Measurements from ENCODE around the gene SPCS2. TPM values are rescaled to one million over a fixed set of nuclear protein-coding genes. Genes with fewer than 3 reads are reported as not detected.
A peak's percentile ranks its signal among the peaks of the same experiment; 100 is the strongest.
"Not testable (repeated sequence)": the region's sequence is repeated elsewhere in the genome, so short reads cannot be mapped to it uniquely, and the experiment has no call there.

The SPCS2 gene
- total and polyA plus RNA-seq, 2 donors, result 29.3 to 187 TPM

DNA sequence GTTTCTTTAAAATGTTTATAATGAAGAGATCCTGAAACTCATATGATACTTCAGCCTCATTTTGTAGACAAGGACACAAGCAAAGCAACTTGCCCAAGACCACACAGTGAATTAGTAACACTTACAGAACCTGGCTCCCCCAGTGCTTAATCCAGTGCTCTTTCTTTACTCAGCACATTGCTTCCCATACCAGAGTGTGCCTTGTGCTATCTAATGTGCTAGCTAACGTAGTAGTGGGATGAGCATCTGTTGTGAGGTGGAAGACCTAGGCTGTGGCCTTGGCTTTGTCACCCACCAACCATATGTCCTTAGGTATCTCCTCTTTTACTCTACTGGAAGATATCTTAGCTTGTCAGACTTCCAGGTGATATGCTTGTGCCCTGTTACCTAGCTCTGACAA, 5.1 kb downstream of the SPCS2 start:
- DNase-seq (ENCODE audit: low read depth in 6 of 9, low spot score in 9 of 9), result no peak
- Histone ChIP-seq H3K9me3 (ENCODE audit: control insufficient read depth in 2 of 2, insufficient read depth in 1 of 2, low read length in 1 of 2) (no peaks in the 10 kb centered on the region), H3K4me1 (ENCODE audit: control insufficient read depth in 2 of 2, insufficient read depth in 2 of 2, low read length in 2 of 2) (peaks cover 10 to 14% of the 10 kb centered on the region in 2 donors), H3K27ac (ENCODE audit: low read depth in 1 of 2, low read length in 1 of 2) (no peak overlapping the region), H3K27me3 (ENCODE audit: control insufficient read depth in 2 of 2, insufficient read depth in 1 of 2, low read length in 1 of 2) (no peaks in the 10 kb centered on the region), H3K36me3 (ENCODE audit: control insufficient read depth in 2 of 2, insufficient read depth in 2 of 2, low read length in 1 of 2) (peaks cover 0 to 24% of the 10 kb centered on the region in 2 donors), H3K4me3 (ENCODE audit: low read length in 2 of 2) (no peak overlapping the region)
- WGBS, result 100% methylated on average over 1 of the region's 1 CpG

DNA sequence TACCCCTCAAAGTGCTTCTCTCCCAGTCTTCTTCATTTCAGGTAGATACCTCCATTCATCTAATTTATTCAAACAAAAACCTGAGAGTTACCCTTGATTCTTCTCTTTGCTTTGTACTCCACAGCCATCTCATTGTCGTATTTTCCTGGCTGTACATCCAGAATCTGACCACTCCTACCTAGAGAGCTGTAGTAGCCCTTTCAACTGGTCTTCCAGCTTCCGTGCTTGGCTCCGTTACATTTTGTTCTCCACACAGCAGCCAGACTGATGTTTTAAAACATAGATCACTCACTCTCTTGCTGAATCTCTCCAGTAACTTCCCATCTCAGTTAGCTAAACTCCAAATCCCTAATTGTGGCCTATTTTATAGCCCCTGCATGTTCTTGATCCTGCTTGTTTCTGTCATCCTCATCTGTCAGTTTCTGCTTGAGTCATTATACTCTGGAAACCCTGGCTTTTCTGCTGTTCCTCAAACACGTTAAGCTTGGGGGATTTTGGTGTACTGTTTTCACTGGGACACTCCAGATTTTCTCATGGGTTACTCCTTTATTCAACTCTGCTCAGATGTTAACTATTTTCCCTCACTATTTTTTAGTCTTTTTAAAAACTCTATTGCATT, 7.4 kb downstream of the SPCS2 start:
- WGBS, result 93% methylated on average over 4 of the region's 4 CpGs
- Histone ChIP-seq H3K4me1 (ENCODE audit: control insufficient read depth in 2 of 2, insufficient read depth in 2 of 2, low read length in 2 of 2) (peaks cover 0 to 6% of the 10 kb centered on the region in 2 donors), H3K27ac (ENCODE audit: low read depth in 1 of 2, low read length in 1 of 2) (no peak overlapping the region), H3K36me3 (ENCODE audit: control insufficient read depth in 2 of 2, insufficient read depth in 2 of 2, low read length in 1 of 2) (peaks cover 0 to 22% of the 10 kb centered on the region in 2 donors), H3K4me3 (ENCODE audit: low read length in 2 of 2) (no peak overlapping the region), H3K9me3 (ENCODE audit: control insufficient read depth in 2 of 2, insufficient read depth in 1 of 2, low read length in 1 of 2) (no peaks in the 10 kb centered on the region), H3K27me3 (ENCODE audit: control insufficient read depth in 2 of 2, insufficient read depth in 1 of 2, low read length in 1 of 2) (no peaks in the 10 kb centered on the region)
- peak in 1 of 9 donors; percentile 10 for DNase-seq (ENCODE audit: low read depth in 6 of 9, low spot score in 9 of 9)

DNA sequence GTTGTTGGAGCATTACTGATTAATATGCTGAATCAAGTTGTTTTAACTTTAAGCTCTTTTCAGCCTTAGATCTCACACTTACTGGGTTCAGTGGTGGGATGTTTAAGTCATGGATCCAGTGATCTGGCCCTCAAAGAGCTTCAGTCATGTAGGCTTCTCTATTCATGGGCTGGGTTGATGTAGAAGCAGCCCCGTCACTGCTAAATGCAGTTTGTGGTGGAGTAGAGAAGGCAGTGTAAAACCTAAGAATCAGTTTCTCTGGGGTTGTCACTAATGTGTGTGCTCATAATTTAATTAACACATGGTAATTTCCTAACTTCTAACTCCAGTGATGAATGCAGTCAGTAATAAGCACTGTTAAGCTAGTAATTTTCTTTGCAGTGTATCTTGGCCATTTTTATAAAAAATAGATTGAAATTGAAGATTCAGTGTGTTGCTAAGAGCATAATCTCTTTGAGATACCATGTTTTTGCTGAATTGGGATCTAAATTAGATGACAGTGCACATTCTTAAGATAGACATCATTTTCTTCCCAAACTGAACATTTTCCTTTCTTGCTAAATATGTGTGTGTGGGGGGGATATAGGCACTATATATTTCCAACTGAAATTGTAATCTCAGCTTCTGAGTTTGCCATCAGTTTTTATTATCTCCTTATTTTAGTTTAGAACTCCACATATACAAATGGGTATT, 9.0 kb downstream of the SPCS2 start:
- DNase-seq (ENCODE audit: low read depth in 6 of 9, low spot score in 9 of 9), result no peak
- H3K9me3 ChIP-seq (ENCODE audit: control insufficient read depth in 2 of 2, insufficient read depth in 1 of 2, low read length in 1 of 2), result no peaks in the 10 kb centered on the region
- H3K36me3 ChIP-seq (ENCODE audit: control insufficient read depth in 2 of 2, insufficient read depth in 2 of 2, low read length in 1 of 2), result peaks cover 0 to 18% of the 10 kb centered on the region in 2 donors
- H3K4me3 ChIP-seq (ENCODE audit: low read length in 2 of 2), result no peak overlapping the region
- WGBS, result 94% methylated on average over 1 of the region's 1 CpG
- peaks cover 0 to 2% of the 10 kb centered on the region in 2 donors for H3K4me1 ChIP-seq (ENCODE audit: control insufficient read depth in 2 of 2, insufficient read depth in 2 of 2, low read length in 2 of 2)
- no peak overlapping the region for H3K27ac ChIP-seq (ENCODE audit: low read depth in 1 of 2, low read length in 1 of 2)
- H3K27me3 ChIP-seq (ENCODE audit: control insufficient read depth in 2 of 2, insufficient read depth in 1 of 2, low read length in 1 of 2), result no peaks in the 10 kb centered on the region

DNA sequence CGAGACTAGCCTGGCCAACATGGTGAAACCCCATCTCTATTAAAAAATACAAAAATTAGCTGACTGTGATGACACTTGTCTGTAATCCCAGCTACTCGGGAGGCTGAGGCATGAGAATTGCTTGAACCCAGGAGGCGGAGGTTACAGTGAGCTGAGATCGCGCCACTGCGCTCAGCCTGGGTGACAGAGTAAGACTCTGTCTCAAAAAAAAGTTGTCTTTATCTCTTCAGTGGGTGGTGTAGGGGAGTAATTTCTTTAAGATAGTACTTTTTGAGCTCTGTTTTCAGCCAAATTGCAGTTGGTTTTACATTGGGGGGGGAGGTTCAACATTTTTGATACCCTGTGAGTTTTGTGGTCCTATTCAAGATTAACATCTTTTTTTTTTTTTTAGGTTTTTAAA, 11.1 kb downstream of the SPCS2 start:
- not testable (repeated sequence) for H3K4me1 ChIP-seq (ENCODE audit: control insufficient read depth in 2 of 2, insufficient read depth in 2 of 2, low read length in 2 of 2); H3K4me3 ChIP-seq (ENCODE audit: low read length in 2 of 2); DNase-seq (ENCODE audit: low read depth in 6 of 9, low spot score in 9 of 9); H3K9me3 ChIP-seq (ENCODE audit: control insufficient read depth in 2 of 2, insufficient read depth in 1 of 2, low read length in 1 of 2); H3K27me3 ChIP-seq (ENCODE audit: control insufficient read depth in 2 of 2, insufficient read depth in 1 of 2, low read length in 1 of 2); H3K27ac ChIP-seq (ENCODE audit: low read depth in 1 of 2, low read length in 1 of 2)
- H3K36me3 ChIP-seq (ENCODE audit: control insufficient read depth in 2 of 2, insufficient read depth in 2 of 2, low read length in 1 of 2), result peaks cover 0 to 15% of the 10 kb centered on the region in 2 donors
- WGBS, result 97% methylated on average over 6 of the region's 6 CpGs

DNA sequence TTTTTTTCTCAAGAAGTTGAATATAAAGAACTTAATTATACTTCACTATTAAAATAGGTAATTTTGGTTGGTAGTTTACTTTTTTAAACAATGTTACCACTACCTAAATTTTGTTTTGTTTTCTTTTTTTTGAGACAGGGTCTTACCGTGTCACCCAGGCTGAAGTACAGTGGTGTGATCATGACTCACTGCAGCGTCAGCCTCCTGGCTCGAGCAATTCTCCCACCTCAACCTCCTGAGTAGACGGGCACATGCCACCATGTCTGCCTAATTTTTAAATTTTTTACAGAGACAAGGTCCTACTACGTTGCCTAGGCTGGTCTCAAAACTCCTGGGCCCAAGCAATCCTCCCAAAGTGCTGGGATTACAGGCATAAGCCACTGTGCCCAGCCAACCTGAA, 17.6 kb downstream of the SPCS2 start:
- Histone ChIP-seq H3K9me3 (ENCODE audit: control insufficient read depth in 2 of 2, insufficient read depth in 1 of 2, low read length in 1 of 2) (no peaks in the 10 kb centered on the region), H3K27me3 (ENCODE audit: control insufficient read depth in 2 of 2, insufficient read depth in 1 of 2, low read length in 1 of 2) (no peaks in the 10 kb centered on the region), H3K4me3 (ENCODE audit: low read length in 2 of 2) (no peak overlapping the region), H3K27ac (ENCODE audit: low read depth in 1 of 2, low read length in 1 of 2) (no peak overlapping the region), H3K4me1 (ENCODE audit: control insufficient read depth in 2 of 2, insufficient read depth in 2 of 2, low read length in 2 of 2) (no peaks in the 10 kb centered on the region), H3K36me3 (ENCODE audit: control insufficient read depth in 2 of 2, insufficient read depth in 2 of 2, low read length in 1 of 2) (peaks cover 21 to 41% of the 10 kb centered on the region in 2 donors)
- 87% methylated on average over 5 of the region's 5 CpGs for WGBS
- DNase-seq (ENCODE audit: low read depth in 6 of 9, low spot score in 9 of 9), result no peak

DNA sequence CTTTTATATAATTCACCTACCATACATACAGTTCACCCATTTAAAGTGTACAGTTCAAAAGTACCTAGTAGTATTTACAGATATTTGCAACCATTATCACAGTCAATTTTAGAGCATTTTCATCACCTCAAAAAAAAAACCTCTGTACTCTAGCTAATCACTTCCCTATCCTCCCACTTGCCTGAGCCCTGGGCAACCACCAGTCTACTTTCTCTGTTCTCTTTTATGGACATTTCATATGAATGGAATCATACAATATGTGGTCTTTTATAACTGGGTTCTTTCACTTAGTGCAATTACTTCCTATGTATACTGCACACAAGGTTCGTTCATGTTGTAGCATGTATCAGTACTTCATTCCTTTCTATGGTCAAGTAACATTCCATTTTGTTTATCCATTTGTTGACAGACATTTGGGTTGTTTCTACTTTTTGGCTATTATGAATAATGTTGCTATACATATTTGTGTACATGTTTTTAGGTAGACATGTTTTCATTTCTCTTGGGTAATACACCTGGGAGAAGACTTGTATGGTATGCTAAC, 21.9 kb downstream of the SPCS2 start:
- Histone ChIP-seq H3K27me3 (ENCODE audit: control insufficient read depth in 2 of 2, insufficient read depth in 1 of 2, low read length in 1 of 2) (no peaks in the 10 kb centered on the region), H3K27ac (ENCODE audit: low read depth in 1 of 2, low read length in 1 of 2) (no peak overlapping the region), H3K4me1 (ENCODE audit: control insufficient read depth in 2 of 2, insufficient read depth in 2 of 2, low read length in 2 of 2) (no peaks in the 10 kb centered on the region), H3K9me3 (ENCODE audit: control insufficient read depth in 2 of 2, insufficient read depth in 1 of 2, low read length in 1 of 2) (no peaks in the 10 kb centered on the region), H3K4me3 (ENCODE audit: low read length in 2 of 2) (no peak overlapping the region), H3K36me3 (ENCODE audit: control insufficient read depth in 2 of 2, insufficient read depth in 2 of 2, low read length in 1 of 2) (peaks cover 43 to 70% of the 10 kb centered on the region in 2 donors)
- DNase-seq (ENCODE audit: low read depth in 6 of 9, low spot score in 9 of 9), result no peak
- 92% methylated on average over 1 of the region's 1 CpG for WGBS

DNA sequence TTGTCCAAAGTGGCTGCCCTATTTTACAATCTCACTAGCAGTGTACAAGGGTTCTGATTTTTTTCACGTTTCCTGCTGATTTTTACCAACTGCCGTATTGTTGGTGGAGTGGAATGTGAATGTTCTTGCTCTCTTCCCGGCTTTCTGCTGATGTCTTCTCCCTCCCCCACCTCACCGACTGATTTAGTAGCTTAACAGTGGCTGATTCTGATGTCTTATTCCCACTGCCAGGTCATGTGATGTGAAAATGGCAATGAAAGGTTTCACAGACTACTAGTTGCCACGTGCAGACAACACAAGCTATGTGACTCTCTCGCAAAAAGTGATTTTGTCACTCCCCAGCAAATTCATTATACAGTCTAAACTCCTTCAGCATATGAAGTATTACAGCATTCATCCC, 22.4 kb downstream of the SPCS2 start:
- no peak for DNase-seq (ENCODE audit: low read depth in 6 of 9, low spot score in 9 of 9)
- Histone ChIP-seq H3K27ac (ENCODE audit: low read depth in 1 of 2, low read length in 1 of 2) (no peak overlapping the region), H3K27me3 (ENCODE audit: control insufficient read depth in 2 of 2, insufficient read depth in 1 of 2, low read length in 1 of 2) (no peaks in the 10 kb centered on the region), H3K4me3 (ENCODE audit: low read length in 2 of 2) (no peak overlapping the region), H3K4me1 (ENCODE audit: control insufficient read depth in 2 of 2, insufficient read depth in 2 of 2, low read length in 2 of 2) (no peaks in the 10 kb centered on the region), H3K36me3 (ENCODE audit: control insufficient read depth in 2 of 2, insufficient read depth in 2 of 2, low read length in 1 of 2) (peaks cover 48 to 71% of the 10 kb centered on the region in 2 donors), H3K9me3 (ENCODE audit: control insufficient read depth in 2 of 2, insufficient read depth in 1 of 2, low read length in 1 of 2) (no peaks in the 10 kb centered on the region)
- WGBS, result 91% methylated on average over 6 of the region's 6 CpGs

DNA sequence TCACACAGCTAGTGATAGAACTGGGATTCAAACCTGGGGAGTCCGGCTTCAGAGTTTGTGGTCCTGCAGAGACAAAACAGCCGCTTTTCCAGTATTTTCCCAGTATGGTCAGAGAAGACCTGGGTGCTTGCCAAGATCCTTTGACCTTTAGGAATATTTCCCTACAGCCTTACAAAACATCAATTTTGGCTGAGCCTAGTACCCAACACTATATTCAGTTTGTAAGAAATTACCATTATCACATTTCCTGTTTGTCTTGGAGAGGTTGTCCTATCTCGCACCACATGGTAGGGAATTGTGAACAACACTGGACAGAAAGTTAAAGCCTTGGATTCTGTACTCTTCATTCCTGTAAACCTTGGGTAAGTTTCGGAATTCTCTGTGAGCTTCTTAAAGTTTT, 29.0 kb downstream of the SPCS2 start:
- peaks cover 37 to 43% of the 10 kb centered on the region in 2 donors for H3K36me3 ChIP-seq (ENCODE audit: control insufficient read depth in 2 of 2, insufficient read depth in 2 of 2, low read length in 1 of 2)
- WGBS, result 99% methylated on average over 4 of the region's 4 CpGs

DNA sequence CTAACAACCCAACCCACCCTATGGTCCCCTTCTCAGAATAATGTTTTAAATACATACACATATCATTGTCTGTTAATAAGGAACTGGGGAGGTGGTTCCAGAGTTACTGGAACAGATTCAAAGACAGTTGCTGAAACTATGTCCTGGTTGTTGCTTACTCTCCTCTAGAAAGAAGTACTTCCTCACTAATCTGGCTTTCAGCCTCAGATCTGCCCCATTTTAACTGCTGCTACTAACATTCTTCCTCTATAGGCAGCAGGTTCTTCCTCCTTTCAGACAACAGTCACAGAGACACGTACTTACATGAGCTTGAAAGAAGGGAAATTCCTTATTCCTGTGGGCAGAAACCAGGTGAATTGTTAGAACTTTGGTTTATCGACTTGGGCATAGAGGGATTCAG, 31.6 kb downstream of the SPCS2 start:
- Histone ChIP-seq H3K27me3 (ENCODE audit: control insufficient read depth in 2 of 2, insufficient read depth in 1 of 2, low read length in 1 of 2) (no peaks in the 10 kb centered on the region), H3K27ac (ENCODE audit: low read depth in 1 of 2, low read length in 1 of 2) (no peak overlapping the region), H3K36me3 (ENCODE audit: control insufficient read depth in 2 of 2, insufficient read depth in 2 of 2, low read length in 1 of 2) (peaks cover 25 to 28% of the 10 kb centered on the region in 2 donors), H3K4me3 (ENCODE audit: low read length in 2 of 2) (no peak overlapping the region), H3K4me1 (ENCODE audit: control insufficient read depth in 2 of 2, insufficient read depth in 2 of 2, low read length in 2 of 2) (no peaks in the 10 kb centered on the region), H3K9me3 (ENCODE audit: control insufficient read depth in 2 of 2, insufficient read depth in 1 of 2, low read length in 1 of 2) (no peaks in the 10 kb centered on the region)
- peak in 1 of 9 donors; percentile 6 for DNase-seq (ENCODE audit: low read depth in 6 of 9, low spot score in 9 of 9)
- WGBS, result 98% methylated on average over 2 of the region's 2 CpGs

More for the DNA sequence above, 29.0 kb downstream of the SPCS2 start:
- Histone ChIP-seq H3K9me3 (ENCODE audit: control insufficient read depth in 2 of 2, insufficient read depth in 1 of 2, low read length in 1 of 2) (no peaks in the 10 kb centered on the region), H3K4me1 (ENCODE audit: control insufficient read depth in 2 of 2, insufficient read depth in 2 of 2, low read length in 2 of 2) (no peaks in the 10 kb centered on the region), H3K4me3 (ENCODE audit: low read length in 2 of 2) (no peak overlapping the region), H3K27me3 (ENCODE audit: control insufficient read depth in 2 of 2, insufficient read depth in 1 of 2, low read length in 1 of 2) (no peaks in the 10 kb centered on the region), H3K27ac (ENCODE audit: low read depth in 1 of 2, low read length in 1 of 2) (no peak overlapping the region)
- no peak for DNase-seq (ENCODE audit: low read depth in 6 of 9, low spot score in 9 of 9)
